A549 (cell line): Measurements from ENCODE around the gene SND1.

Experiments used
- BHLHE40 ChIP-seq: IDR thresholded peaks from 2 replicates; pipeline ENCODE4 v1.6.1; 2012; ENCODE audit warnings: low read depth, low read length, inconsistent platforms
- CBX8 ChIP-seq: fragments of 200-600 bp; sonication (generic); IDR thresholded peaks from 2 replicates; pipeline ENCODE4 v1.6.1; 2016
- CEBPB ChIP-seq, 2 experiments: fragments of >200 bp in 1 of 2; sonication (Bioruptor Twin) in 1 of 2; formaldehyde crosslinking in 1 of 2; IDR thresholded peaks; 2 replicates each; pipeline ENCODE4 v1.6.1; 2012 to 2016
- EP300 ChIP-seq, 2 experiments: fragments of >200 bp; sonication (Bioruptor Twin); formaldehyde crosslinking; IDR thresholded peaks; 2 replicates in 1 of 2; 3 replicates in 1 of 2; pipeline ENCODE4 v1.6.1; 2016 to 2017
- JUN ChIP-seq, 2 experiments: fragments of >200 bp; sonication (Bioruptor Twin); formaldehyde crosslinking; IDR thresholded peaks; 2 replicates in 1 of 2; 3 replicates in 1 of 2; pipeline ENCODE4 v1.6.1; 2016 to 2017
- NFE2L2 ChIP-seq: fragments of 150-350 bp; conservative IDR thresholded peaks from 2 replicates; pipeline ENCODE4 v1.6.1; 2014; ENCODE audit warnings: low read length
- POLR2A ChIP-seq: IDR thresholded peaks from 2 replicates; pipeline ENCODE4 v1.6.1; 2012; ENCODE audit warnings: mild to moderate bottlenecking, low read length
- REST ChIP-seq: fragments of 200-600 bp; sonication (generic); IDR thresholded peaks from 2 replicates; pipeline ENCODE4 v1.6.1; 2016; ENCODE audit warnings: antibody characterized with exemption, mild to moderate bottlenecking, moderate library complexity
- SMC3 ChIP-seq: fragments of >200 bp; sonication (Bioruptor Twin); formaldehyde crosslinking; IDR thresholded peaks from 3 replicates; pipeline ENCODE4 v1.6.1; 2018; ENCODE audit warnings: inconsistent platforms
- ZFP36 ChIP-seq: fragments of 450-650 bp; IDR thresholded peaks from 2 replicates; pipeline ENCODE4 v1.6.1; 2014; ENCODE audit warnings: borderline replicate concordance; ENCODE audit not compliant: partially characterized antibody
- TF ChIP-seq, protein P1 (sequence below): fragments of >200 bp; sonication (Bioruptor Twin); formaldehyde crosslinking; IDR thresholded peaks from 3 replicates; pipeline ENCODE4 v1.5.1; 2016
- TF ChIP-seq, protein P2 (sequence below): IDR thresholded peaks from 2 replicates; pipeline ENCODE4 v1.6.1; 2012

DNA sequence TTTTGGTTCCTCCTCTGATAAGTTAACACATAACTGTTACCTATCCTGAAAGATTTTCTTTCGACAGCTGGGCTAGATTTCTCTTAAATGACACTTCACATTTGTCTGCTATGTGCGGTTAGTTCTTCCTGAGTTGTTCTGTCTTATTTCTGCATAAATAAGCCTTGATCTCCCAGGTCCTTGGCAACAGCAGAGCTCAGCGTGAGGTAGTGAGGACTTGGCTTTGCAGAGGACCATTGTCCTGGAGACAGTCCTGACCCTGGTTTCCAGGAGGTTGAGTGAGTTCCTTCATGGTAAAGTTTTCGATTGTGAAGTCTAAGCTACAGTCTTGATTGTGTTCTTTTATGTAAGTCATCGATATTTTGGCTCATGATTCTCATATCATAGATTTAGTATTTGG is 23.7 kb downstream of the SND1 start:
- TF ChIP-seq CEBPB (IDR thresholded peaks at IDR 0.05) (no peak), POLR2A (no peak), JUN (IDR thresholded peaks at IDR 0.05) (no peak), ZFP36 (no peak), NFE2L2 (no peak), EP300 (IDR thresholded peaks at IDR 0.05) (no peak), SMC3 (no peak), REST (no peak), CBX8 (no peak), BHLHE40 (no peak)
- TF ChIP-seq, protein P1, sequence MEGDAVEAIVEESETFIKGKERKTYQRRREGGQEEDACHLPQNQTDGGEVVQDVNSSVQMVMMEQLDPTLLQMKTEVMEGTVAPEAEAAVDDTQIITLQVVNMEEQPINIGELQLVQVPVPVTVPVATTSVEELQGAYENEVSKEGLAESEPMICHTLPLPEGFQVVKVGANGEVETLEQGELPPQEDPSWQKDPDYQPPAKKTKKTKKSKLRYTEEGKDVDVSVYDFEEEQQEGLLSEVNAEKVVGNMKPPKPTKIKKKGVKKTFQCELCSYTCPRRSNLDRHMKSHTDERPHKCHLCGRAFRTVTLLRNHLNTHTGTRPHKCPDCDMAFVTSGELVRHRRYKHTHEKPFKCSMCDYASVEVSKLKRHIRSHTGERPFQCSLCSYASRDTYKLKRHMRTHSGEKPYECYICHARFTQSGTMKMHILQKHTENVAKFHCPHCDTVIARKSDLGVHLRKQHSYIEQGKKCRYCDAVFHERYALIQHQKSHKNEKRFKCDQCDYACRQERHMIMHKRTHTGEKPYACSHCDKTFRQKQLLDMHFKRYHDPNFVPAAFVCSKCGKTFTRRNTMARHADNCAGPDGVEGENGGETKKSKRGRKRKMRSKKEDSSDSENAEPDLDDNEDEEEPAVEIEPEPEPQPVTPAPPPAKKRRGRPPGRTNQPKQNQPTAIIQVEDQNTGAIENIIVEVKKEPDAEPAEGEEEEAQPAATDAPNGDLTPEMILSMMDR, result no peak
- TF ChIP-seq, protein P2, sequence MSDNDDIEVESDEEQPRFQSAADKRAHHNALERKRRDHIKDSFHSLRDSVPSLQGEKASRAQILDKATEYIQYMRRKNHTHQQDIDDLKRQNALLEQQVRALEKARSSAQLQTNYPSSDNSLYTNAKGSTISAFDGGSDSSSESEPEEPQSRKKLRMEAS, result no peak
